GM06990 (cell line): ENCODE results near the gene OGFRL1.
"Not testable (repeated sequence)": the region's sequence is repeated elsewhere in the genome, so short reads cannot be mapped to it uniquely, and the experiment has no call there.

Experiments
- DNase-seq: peaks from one replicate; pipeline ENCODE4 v3.0.0-alpha.2; 2011; ENCODE audit not compliant: insufficient read length; ENCODE audit errors: extremely low read depth
- H3K27me3 ChIP-seq: replicated peaks from 2 replicates; pipeline ENCODE4 v1.6.0; 2011; ENCODE audit warnings: low read length; ENCODE audit not compliant: control insufficient read depth, insufficient read depth
- H3K36me3 ChIP-seq: 2 replicates; pipeline ENCODE4 v1.5.1; 2011; ENCODE audit warnings: low read length; ENCODE audit not compliant: control insufficient read depth, insufficient read depth
- H3K4me3 ChIP-seq: replicated peaks from 2 replicates; pipeline ENCODE4 v1.5.1; 2011; ENCODE audit warnings: low read depth, mild to moderate bottlenecking, control low read depth, low read length
- CTCF ChIP-seq: IDR thresholded peaks from 2 replicates; pipeline ENCODE4 v1.5.1; 2011; ENCODE audit warnings: low read length, control low read depth, mild to moderate bottlenecking, inconsistent platforms; ENCODE audit not compliant: insufficient read depth, poor library complexity, severe bottlenecking

OGFRL1 gene

DNA sequence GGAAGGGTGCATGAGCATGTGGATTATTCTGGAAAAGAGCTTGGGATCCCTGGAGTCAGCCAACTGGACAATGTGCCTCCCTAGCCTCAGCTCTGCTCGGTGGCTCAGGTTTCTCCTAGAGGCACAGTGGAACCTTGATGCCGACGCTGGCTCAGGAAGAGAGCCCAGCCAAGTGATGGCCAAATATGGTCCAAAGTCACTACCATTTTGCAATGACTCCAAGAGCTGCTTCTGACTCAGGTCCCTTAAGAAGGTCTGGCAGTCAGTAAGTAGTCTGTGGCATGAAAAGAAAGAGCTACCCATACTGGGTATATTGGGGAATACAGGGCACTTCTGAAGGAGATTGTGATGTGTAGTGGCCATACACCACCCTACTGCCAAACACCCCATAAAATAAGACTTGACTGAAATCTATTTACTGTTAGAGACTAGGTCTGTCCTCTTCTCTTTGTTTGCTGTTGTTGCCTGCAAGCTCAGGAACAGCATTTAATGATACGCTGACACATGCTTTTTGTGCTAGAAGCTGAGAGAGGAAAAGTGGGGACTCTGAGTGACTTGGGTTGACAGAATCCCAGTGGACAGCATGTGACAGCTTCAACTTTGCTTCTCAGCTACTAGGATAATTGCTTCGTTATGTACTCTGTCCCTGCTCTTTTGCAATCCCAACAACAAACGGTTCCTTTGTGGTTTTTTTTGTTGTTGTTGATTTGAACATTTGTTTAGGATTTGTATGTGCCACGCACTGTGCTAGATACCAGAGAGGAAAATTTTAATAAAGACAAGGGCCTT is 30.3 kb upstream of the OGFRL1 start:
- Histone ChIP-seq H3K36me3 (no peaks in the 10 kb centered on the region), H3K27me3 (no peaks in the 10 kb centered on the region), H3K4me3 (no peak overlapping the region)
- no peak for TF ChIP-seq CTCF
- DNase-seq, result no peak

DNA sequence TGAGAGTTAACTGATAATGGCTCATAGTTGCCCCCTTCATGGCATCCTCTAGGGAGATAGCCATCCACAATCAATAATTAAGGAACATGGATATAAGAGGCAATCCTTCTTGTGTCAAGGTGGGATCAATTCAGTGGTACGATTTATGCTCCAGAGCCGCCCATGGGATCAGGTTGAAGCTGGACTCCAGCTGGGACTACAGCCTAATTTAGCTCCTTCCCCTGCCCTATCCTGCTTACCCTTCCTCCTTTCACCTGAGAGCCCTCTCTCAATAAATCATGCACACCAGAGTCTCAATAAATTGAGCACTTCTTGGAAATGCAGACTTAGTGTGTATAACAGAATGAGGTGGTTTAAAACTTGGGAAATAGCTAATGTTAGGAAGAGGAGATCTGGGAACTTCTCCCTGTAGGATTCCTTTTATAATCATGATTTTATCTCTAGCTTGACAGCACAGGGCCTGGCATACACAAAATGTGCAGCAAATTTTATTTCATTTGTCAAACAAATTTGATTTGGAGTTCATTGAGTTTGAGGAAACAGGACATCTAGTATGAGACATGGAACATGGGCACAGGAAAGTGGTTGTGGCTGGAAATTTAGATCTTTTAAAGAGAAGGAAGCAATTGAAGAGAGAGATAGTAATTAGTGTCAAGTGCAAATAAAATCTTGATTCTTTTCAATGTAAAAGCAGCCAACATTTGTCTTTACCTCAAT is 28.6 kb upstream of the OGFRL1 start:
- Histone ChIP-seq H3K36me3 (no peaks in the 10 kb centered on the region), H3K4me3 (no peak overlapping the region), H3K27me3 (no peaks in the 10 kb centered on the region)
- DNase-seq, result no peak
- TF ChIP-seq CTCF, result no peak

- no peak for TF ChIP-seq CTCF
- DNase-seq, result no peak
Observed at GRCh38 chr6:71262914-71263313, 25.7 kb upstream of the OGFRL1 start.

GRCh38 chr6:71266392-71266791 is 22.2 kb upstream of the OGFRL1 start:
- H3K4me3 ChIP-seq, H3K36me3 ChIP-seq, H3K27me3 ChIP-seq, DNase-seq: not testable (repeated sequence)

More at GRCh38 chr6:71262914-71263313, 25.7 kb upstream of the OGFRL1 start:
- no peak overlapping the region for H3K4me3 ChIP-seq
- no peaks in the 10 kb centered on the region for H3K27me3 ChIP-seq
- no peaks in the 10 kb centered on the region for H3K36me3 ChIP-seq

GRCh38 chr6:71268735-71269437 is 19.7 kb upstream of the OGFRL1 start:
- Histone ChIP-seq H3K36me3 (no peaks in the 10 kb centered on the region), H3K4me3 (no peak overlapping the region), H3K27me3 (no peaks in the 10 kb centered on the region)
- no peak for TF ChIP-seq CTCF
- DNase-seq, result no peak
